Keratinocyte (primary cell): ENCODE results near the gene SEC16A. TPM values are rescaled to one million over a fixed set of nuclear protein-coding genes. Genes with fewer than 3 reads are reported as not detected.

Experiments
- DNase-seq: peaks from one replicate; pipeline ENCODE4 v3.0.0-alpha.2; 2011; ENCODE audit warnings: low read depth, missing footprints, low spot score
- FAIRE-seq: peaks from 2 replicates; lab custom pipeline; 2011; peaks lifted over from hg19 to GRCh38; lab: Jason Lieb, UNC
- H2AFZ ChIP-seq: 2 replicates; pipeline ENCODE4 v1.6.0; 2012; ENCODE audit warnings: low read length, control low read depth, inconsistent platforms; ENCODE audit not compliant: control insufficient read depth
- H3K27ac ChIP-seq: 2 replicates; pipeline ENCODE4 v1.5.1; 2011; ENCODE audit warnings: low read length; ENCODE audit not compliant: control insufficient read depth, insufficient read depth
- H3K27me3 ChIP-seq: 3 replicates; pipeline ENCODE4 v1.6.0; 2011; ENCODE audit warnings: low read length; ENCODE audit not compliant: control insufficient read depth, insufficient read depth; ENCODE audit errors: extremely low read depth
- H3K36me3 ChIP-seq, 2 experiments: 2 replicates in 1 of 2; 3 replicates in 1 of 2; pipeline ENCODE4 v1.5.1; 2011; ENCODE audit warnings: low read length in 2 of 2, mild to moderate bottlenecking in 1 of 2; ENCODE audit not compliant: control insufficient read depth in 2 of 2, insufficient read depth in 2 of 2; ENCODE audit errors: extremely low read depth in 1 of 2
- H3K4me1 ChIP-seq: 3 replicates; pipeline ENCODE4 v1.5.1; 2011; ENCODE audit warnings: low read length; ENCODE audit not compliant: control insufficient read depth, insufficient read depth; ENCODE audit errors: extremely low read depth
- H3K4me2 ChIP-seq: 3 replicates; pipeline ENCODE4 v1.6.0; 2011; ENCODE audit warnings: low read depth, low read length; ENCODE audit not compliant: control insufficient read depth, insufficient read depth; ENCODE audit errors: extremely low read depth
- H3K4me3 ChIP-seq, 3 experiments: fragments of 200-600 bp in 1 of 3; sonication (generic) in 1 of 3; 2 replicates in 2 of 3; 3 replicates in 1 of 3; pipeline ENCODE4 v1.5.1; 2011 to 2016; ENCODE audit warnings: low read length in 3 of 3, mild to moderate bottlenecking in 3 of 3, control low read depth in 2 of 3, inconsistent platforms in 1 of 3, low read depth in 1 of 3, mixed read lengths in 1 of 3, mixed run types in 1 of 3, moderate library complexity in 1 of 3; ENCODE audit not compliant: control insufficient read depth in 2 of 3, insufficient read depth in 2 of 3; ENCODE audit errors: extremely low read depth in 1 of 3
- H3K79me2 ChIP-seq: 2 replicates; pipeline ENCODE4 v1.6.0; 2012; ENCODE audit warnings: low read length; ENCODE audit not compliant: control insufficient read depth, insufficient read depth
- H3K9ac ChIP-seq: 3 replicates; pipeline ENCODE4 v1.6.0; 2011; ENCODE audit warnings: low read length; ENCODE audit not compliant: control insufficient read depth, insufficient read depth; ENCODE audit errors: extremely low read depth
- H3K9me1 ChIP-seq: 3 replicates; pipeline ENCODE4 v1.6.0; 2011; ENCODE audit warnings: low read length; ENCODE audit not compliant: control insufficient read depth, insufficient read depth; ENCODE audit errors: extremely low read depth
- H3K9me3 ChIP-seq: 2 replicates; pipeline ENCODE4 v1.5.1; 2012; ENCODE audit warnings: low read depth, low read length; ENCODE audit not compliant: control insufficient read depth
- H4K20me1 ChIP-seq: 3 replicates; pipeline ENCODE4 v1.6.0; 2011; ENCODE audit warnings: low read length; ENCODE audit not compliant: control insufficient read depth, insufficient read depth; ENCODE audit errors: extremely low read depth
- EZH2 ChIP-seq: IDR thresholded peaks from one replicate; pipeline ENCODE4 v1.6.1; 2012; ENCODE audit warnings: inconsistent platforms, mild to moderate bottlenecking, low read length, moderate library complexity
- dilution Hi-C: fragments of 300-500 bp; cut with MboI; formaldehyde crosslinking; loops from one replicate; pipeline ENCODE4 v1.7.0; 2020; ENCODE audit warnings: low sequenced_read_pairs; ENCODE audit not compliant: extremely low pct_ligation_motif_present
- polyA plus RNA-seq, 5 experiments: library from polyadenylated mRNA; depleted of rRNA in 3 of 5; stranded (reverse) in 3 of 5; stranded (forward) in 1 of 5; unstranded in 1 of 5; fragments of >200 nt; gene quantifications; 1 replicate in 1 of 5; 2 replicates in 3 of 5; 3 replicates in 1 of 5; pipeline versions ENCODE4 v1.2.1 to v1.2.3, GENCODE V29; 2011 to 2012; ENCODE audit warnings: missing spikeins in 2 of 5, low read depth in 1 of 5, low replicate concordance in 1 of 5
- small RNA-seq, 3 experiments: library from RNA; depleted of rRNA; stranded (forward); fragments of <200 nt; gene quantifications; one replicate each; pipeline ENCODE3, GENCODE V24; 2012; ENCODE audit warnings: low read depth in 3 of 3, low replicate concordance in 1 of 3; ENCODE audit not compliant: insufficient read length in 3 of 3
- TF ChIP-seq, protein P1 (sequence below), 3 experiments: IDR thresholded peaks in 1 of 3; conservative IDR thresholded peaks in 1 of 3; optimal IDR thresholded peaks in 1 of 3; 2 replicates in 2 of 3; 3 replicates in 1 of 3; pipeline versions ENCODE3 to v1.5.1; 2011; ENCODE audit warnings: low read length in 3 of 3, mild to moderate bottlenecking in 3 of 3, moderate library complexity in 2 of 3, control low read depth in 1 of 3, inconsistent platforms in 1 of 3; ENCODE audit not compliant: insufficient read depth in 2 of 3; ENCODE audit errors: extremely low read depth in 1 of 3

Gene SEC16A
- polyA plus RNA-seq, 1 donor (not counting 4 experiments of a cell fraction or from before 2014, with no cell fraction given), result 15.8 TPM

GRCh38 chr9:136392538-136393449, 90.0 kb downstream of the SEC16A start:
- DNase-seq (no peak), FAIRE-seq (no peak)
- Histone ChIP-seq H3K9me1 (no peaks in the 10 kb centered on the region), H3K36me3 (peaks cover 50 to 68% of the 10 kb centered on the region in 2 experiments), H3K27me3 (no peaks in the 10 kb centered on the region), H3K9ac (no peak overlapping the region), H3K9me3 (no peaks in the 10 kb centered on the region), H3K27ac (no peak overlapping the region), H3K4me2 (no peak overlapping the region), H3K79me2 (peaks cover 15% of the 10 kb centered on the region), H4K20me1 (no peaks in the 10 kb centered on the region), H3K4me1 (no peaks in the 10 kb centered on the region), H3K4me3 (no peak overlapping the region), H2AFZ (no peak overlapping the region)
- no peak for TF ChIP-seq EZH2
- TF ChIP-seq, protein P1, sequence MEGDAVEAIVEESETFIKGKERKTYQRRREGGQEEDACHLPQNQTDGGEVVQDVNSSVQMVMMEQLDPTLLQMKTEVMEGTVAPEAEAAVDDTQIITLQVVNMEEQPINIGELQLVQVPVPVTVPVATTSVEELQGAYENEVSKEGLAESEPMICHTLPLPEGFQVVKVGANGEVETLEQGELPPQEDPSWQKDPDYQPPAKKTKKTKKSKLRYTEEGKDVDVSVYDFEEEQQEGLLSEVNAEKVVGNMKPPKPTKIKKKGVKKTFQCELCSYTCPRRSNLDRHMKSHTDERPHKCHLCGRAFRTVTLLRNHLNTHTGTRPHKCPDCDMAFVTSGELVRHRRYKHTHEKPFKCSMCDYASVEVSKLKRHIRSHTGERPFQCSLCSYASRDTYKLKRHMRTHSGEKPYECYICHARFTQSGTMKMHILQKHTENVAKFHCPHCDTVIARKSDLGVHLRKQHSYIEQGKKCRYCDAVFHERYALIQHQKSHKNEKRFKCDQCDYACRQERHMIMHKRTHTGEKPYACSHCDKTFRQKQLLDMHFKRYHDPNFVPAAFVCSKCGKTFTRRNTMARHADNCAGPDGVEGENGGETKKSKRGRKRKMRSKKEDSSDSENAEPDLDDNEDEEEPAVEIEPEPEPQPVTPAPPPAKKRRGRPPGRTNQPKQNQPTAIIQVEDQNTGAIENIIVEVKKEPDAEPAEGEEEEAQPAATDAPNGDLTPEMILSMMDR (optimal IDR thresholded peaks at IDR 0.05 in 1 of 3, IDR thresholded peaks at IDR 0.05 in 1 of 3, conservative IDR thresholded peaks at IDR 0.05 in 1 of 3; ENCODE audit: extremely low read depth in 1 of 3, insufficient read depth in 2 of 3, low read length in 3 of 3), result no peak
- dilution Hi-C loops, result no loop called here

DNA sequence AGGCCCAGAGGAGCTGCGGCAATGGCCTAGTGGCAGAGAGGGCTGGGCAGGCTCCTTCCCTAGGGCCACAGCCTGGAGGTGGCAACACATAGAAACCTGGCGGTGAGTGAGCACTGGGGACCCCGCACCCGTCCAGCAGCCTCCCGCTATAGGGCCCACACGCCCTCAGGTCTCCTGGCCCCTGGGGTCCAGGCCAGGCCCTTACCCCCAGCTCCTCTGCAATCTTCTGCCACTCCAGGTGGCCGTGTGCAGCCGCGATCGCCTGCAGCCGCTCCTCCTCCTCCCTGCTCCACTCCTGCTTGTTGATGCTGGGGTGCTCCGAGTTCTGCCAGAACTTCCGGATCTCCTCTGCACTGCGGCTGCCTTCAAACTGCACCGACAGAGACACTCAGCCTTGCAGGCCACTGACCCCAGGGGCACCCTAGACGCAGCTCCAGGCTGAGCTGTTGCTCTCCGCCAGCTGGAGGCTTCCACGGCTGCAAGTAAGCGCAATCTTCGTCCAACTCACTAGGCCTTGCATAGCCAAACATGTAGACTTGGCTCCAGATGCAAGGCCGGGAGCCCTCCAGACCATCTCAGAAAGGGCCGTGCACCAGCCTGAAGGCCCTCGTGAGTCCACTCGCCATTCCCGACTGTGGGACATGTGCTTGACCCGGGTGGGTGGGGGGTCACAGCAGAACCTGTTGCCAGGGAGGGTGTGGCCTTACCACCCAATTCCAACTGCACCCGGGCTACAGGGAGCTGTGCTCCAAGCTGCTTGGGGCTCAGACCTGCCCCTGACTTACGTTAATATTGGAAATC, 90.9 kb downstream of the SEC16A start:
- Histone ChIP-seq H3K27ac (no peak overlapping the region), H3K79me2 (peaks cover 9% of the 10 kb centered on the region), H4K20me1 (peaks cover 2% of the 10 kb centered on the region), H3K27me3 (no peaks in the 10 kb centered on the region), H2AFZ (no peak overlapping the region), H3K4me2 (no peak overlapping the region), H3K36me3 (peaks cover 54 to 72% of the 10 kb centered on the region in 2 experiments), H3K4me1 (no peaks in the 10 kb centered on the region), H3K9me1 (no peaks in the 10 kb centered on the region), H3K9me3 (no peaks in the 10 kb centered on the region), H3K4me3 (no peak overlapping the region), H3K9ac (no peak overlapping the region)
- no peak for FAIRE-seq
- dilution Hi-C loops, result no loop called here
- TF ChIP-seq EZH2, result no peak
- TF ChIP-seq, protein P1 (optimal IDR thresholded peaks at IDR 0.05 in 1 of 3, IDR thresholded peaks at IDR 0.05 in 1 of 3, conservative IDR thresholded peaks at IDR 0.05 in 1 of 3; ENCODE audit: extremely low read depth in 1 of 3, insufficient read depth in 2 of 3, low read length in 3 of 3), result no peak
- no peak for DNase-seq

Small RNA genes within 50 kb of the gene (small RNA-seq; reads per million reads assigned to genes)
- gene MIR4673, result 0 reads per million in 3 experiments

Other genes starting within 250 kb of the SEC16A start
- 6.9 to 11.9 TPM (median 10.9 TPM) in 3 replicates for gene QSOX2, start 237.2 kb downstream of the SEC16A start, polyA plus RNA-seq
- 0.03 to 0.04 TPM in 2 of 3 replicates, not detected in the other for gene CCDC187, start 178.9 kb downstream of the SEC16A start, polyA plus RNA-seq
- gene GPSM1, start 155.5 kb downstream of the SEC16A start, polyA plus RNA-seq, result 2.5 to 8.1 TPM (median 3.3 TPM) in 3 replicates
- 6.1 to 7.8 TPM (median 6.7 TPM) in 3 replicates for gene DNLZ, start 119.3 kb downstream of the SEC16A start, polyA plus RNA-seq
- 0.05 to 0.21 TPM (median 0.07 TPM) in 3 replicates for gene CARD9, start 109.4 kb downstream of the SEC16A start, polyA plus RNA-seq
- 3.6 to 4.5 TPM (median 3.6 TPM) in 3 replicates for gene SNAPC4, start 82.9 kb downstream of the SEC16A start, polyA plus RNA-seq
- 36.8 to 50.8 TPM (median 46.5 TPM) in 3 replicates for gene ENTR1, start 72.4 kb downstream of the SEC16A start, polyA plus RNA-seq
- gene PMPCA, start 72.4 kb downstream of the SEC16A start, polyA plus RNA-seq, result 71.3 to 86.1 TPM (median 85.9 TPM) in 3 replicates
- gene INPP5E, start 43.2 kb downstream of the SEC16A start, polyA plus RNA-seq, result 4.4 to 6.5 TPM (median 5.2 TPM) in 3 replicates
- 6.1 to 10.6 TPM (median 9.2 TPM) in 3 replicates for gene NOTCH1, start 63.0 kb upstream of the SEC16A start, polyA plus RNA-seq
- 4.2 to 10.5 TPM (median 6.2 TPM) in 3 replicates for gene EGFL7, start 179.9 kb upstream of the SEC16A start, polyA plus RNA-seq
- 26.5 to 35.5 TPM (median 34.7 TPM) in 3 replicates for gene AGPAT2, start 204.4 kb upstream of the SEC16A start, polyA plus RNA-seq
- gene DIPK1B, start 229.5 kb upstream of the SEC16A start, polyA plus RNA-seq, result 0.03 to 0.26 TPM in 2 of 3 replicates, not detected in the other